Caco-2 (cell line): ENCODE measurements around the gene PGLYRP3. TPM values are rescaled to one million over a fixed set of nuclear protein-coding genes. Genes with fewer than 3 reads are reported as not detected.

Experiments
- BruUV-seq: library from RNA; stranded (reverse); fragments of 400-500 nt; replicated peaks from 2 replicates; lab custom pipeline; 2021; lab: Mats Ljungman, UMichigan
- CTCF ChIA-PET: fragments of 300-600 bp; sonication (Branson Sonifier 250); formaldehyde crosslinking; loops from one replicate; lab custom pipeline; 2022; ENCODE audit warnings: antibody characterized with exemption; lab: Charles Lee
- POLR2A ChIA-PET: fragments of 300-600 bp; sonication (Branson Sonifier 250); formaldehyde crosslinking; loops from one replicate; lab custom pipeline; 2022; ENCODE audit warnings: antibody characterized with exemption; lab: Charles Lee
- DNase-seq, 2 experiments: peaks; one replicate each; pipeline versions ENCODE4 v3.0.0 to v3.0.0-alpha.2; 2020 to 2022
- H3K27me3 ChIP-seq: replicated peaks from 2 replicates; pipeline ENCODE4 v1.6.0; 2011; ENCODE audit warnings: low read length; ENCODE audit not compliant: control insufficient read depth, insufficient read depth
- H3K36me3 ChIP-seq: 2 replicates; pipeline ENCODE4 v1.5.1; 2011; ENCODE audit warnings: low read length; ENCODE audit not compliant: control insufficient read depth, insufficient read depth
- H3K4me1 ChIP-seq: fragments of 250-450 bp; sonication (Bioruptor Pico); 2 replicates; pipeline ENCODE4 v1.5.1; 2020; ENCODE audit warnings: mild to moderate bottlenecking
- H3K4me3 ChIP-seq: 2 replicates; pipeline ENCODE4 v1.5.1; 2011; ENCODE audit warnings: low read depth, mild to moderate bottlenecking, control low read depth, low read length
- H3K9me3 ChIP-seq: fragments of 250-450 bp; sonication (Bioruptor Pico); 2 replicates; pipeline ENCODE4 v1.5.1; 2020; ENCODE audit warnings: mild to moderate bottlenecking, moderate library complexity
- H3K27ac Mint-ChIP-seq: one replicate; pipeline ENCODE4 v1.8.0; 2022; ENCODE audit warnings: mixed read lengths; ENCODE audit not compliant: unreplicated experiment
- H3K27me3 Mint-ChIP-seq: one replicate; pipeline ENCODE4 v1.8.0; 2022; ENCODE audit warnings: mixed read lengths; ENCODE audit not compliant: insufficient read depth, unreplicated experiment
- H3K36me3 Mint-ChIP-seq: one replicate; pipeline ENCODE4 v1.8.0; 2022; ENCODE audit warnings: mild to moderate bottlenecking, mixed read lengths; ENCODE audit not compliant: insufficient read depth, unreplicated experiment
- H3K4me1 Mint-ChIP-seq: one replicate; pipeline ENCODE4 v1.8.0; 2022; ENCODE audit warnings: low read depth, mixed read lengths; ENCODE audit not compliant: unreplicated experiment
- H3K4me3 Mint-ChIP-seq: one replicate; pipeline ENCODE4 v1.8.0; 2022; ENCODE audit warnings: mild to moderate bottlenecking, moderate library complexity, mixed read lengths; ENCODE audit not compliant: unreplicated experiment
- H3K9me3 Mint-ChIP-seq: one replicate; pipeline ENCODE4 v1.8.0; 2022; ENCODE audit warnings: mixed read lengths; ENCODE audit not compliant: unreplicated experiment
- CTCF ChIP-seq, 2 experiments: fragments of 200-600 bp in 1 of 2; IDR thresholded peaks; 1 replicate in 1 of 2; 2 replicates in 1 of 2; pipeline versions ENCODE4 v1.5.1 to v1.8.0; 2011 to 2022; ENCODE audit warnings: antibody characterized with exemption in 1 of 2, control low read depth in 1 of 2, inconsistent platforms in 1 of 2, low read depth in 1 of 2, low read length in 1 of 2, mild to moderate bottlenecking in 1 of 2, moderate library complexity in 1 of 2; ENCODE audit not compliant: insufficient read depth in 1 of 2, severe bottlenecking in 1 of 2, unreplicated experiment in 1 of 2
- intact Hi-C: fragments of 100-400 bp; cut with micrococcal nuclease; formaldehyde crosslinking; loops from one replicate; pipeline ENCODE4 v1.10.0; 2022; ENCODE audit not compliant: unreplicated experiment
- total RNA-seq: library from RNA; stranded (reverse); gene quantifications from 2 replicates; pipeline ENCODE4 v1.2.3, GENCODE V29; 2022

The PGLYRP3 gene
- total RNA-seq, 1 experiment from 2014 or later = not detected

- H3K4me1 Mint-ChIP-seq = no peaks in the 10 kb centered on the region
- no peak for TF ChIP-seq CTCF (IDR thresholded peaks at IDR 0.05; ENCODE audit: insufficient read depth in 1 of 2, low read depth in 1 of 2, low read length in 1 of 2, severe bottlenecking in 1 of 2, unreplicated experiment in 1 of 2)
- BruUV-seq = no TSS peak
- Histone ChIP-seq H3K27me3 (peaks cover 4% of the 10 kb centered on the region; the same call in 1 of the 2 replicates), H3K9me3 (no peaks in the 10 kb centered on the region), H3K36me3 (no peaks in the 10 kb centered on the region), H3K4me1 (no peaks in the 10 kb centered on the region), H3K4me3 (no peak overlapping the region)
- POLR2A ChIA-PET = no interaction called here
- peaks cover 19% of the 10 kb centered on the region for H3K27me3 Mint-ChIP-seq
- no peak overlapping the region for H3K4me3 Mint-ChIP-seq
- H3K9me3 Mint-ChIP-seq = no peaks in the 10 kb centered on the region
- intact Hi-C loops = no loop called here
- DNase-seq = no peak
- CTCF ChIA-PET = no interaction called here
- no peak overlapping the region for H3K27ac Mint-ChIP-seq
- no peaks in the 10 kb centered on the region for H3K36me3 Mint-ChIP-seq
These were observed 7.1 kb downstream of the PGLYRP3 start for GRCh38 chr1:153305682-153306081.

GRCh38 chr1:153302308-153302707, 10.4 kb downstream of the PGLYRP3 start:
- Mint-ChIP-seq H3K36me3 (no peaks in the 10 kb centered on the region), H3K27ac (no peak overlapping the region), H3K4me3 (no peak overlapping the region), H3K4me1 (no peaks in the 10 kb centered on the region), H3K9me3 (no peaks in the 10 kb centered on the region), H3K27me3 (peaks cover 27% of the 10 kb centered on the region)
- Histone ChIP-seq H3K27me3 (peaks cover 2% of the 10 kb centered on the region; the same call in 1 of the 2 replicates), H3K4me1 (no peaks in the 10 kb centered on the region), H3K9me3 (no peaks in the 10 kb centered on the region), H3K4me3 (no peak overlapping the region), H3K36me3 (no peaks in the 10 kb centered on the region)
- TF ChIP-seq CTCF (IDR thresholded peaks at IDR 0.05; ENCODE audit: insufficient read depth in 1 of 2, low read depth in 1 of 2, low read length in 1 of 2, severe bottlenecking in 1 of 2, unreplicated experiment in 1 of 2) = no peak
- ChIA-PET CTCF (no interaction called here), POLR2A (no interaction called here)
- no peak for DNase-seq
- no TSS peak for BruUV-seq
- intact Hi-C loops = no loop called here

GRCh38 chr1:153293851-153294250, 18.9 kb downstream of the PGLYRP3 start:
- ChIA-PET POLR2A (no interaction called here), CTCF (no interaction called here)
- no peaks in the 10 kb centered on the region for H3K36me3 ChIP-seq
- no peaks in the 10 kb centered on the region for H3K9me3 ChIP-seq
- Mint-ChIP-seq H3K36me3 (no peaks in the 10 kb centered on the region), H3K4me1 (no peaks in the 10 kb centered on the region), H3K27me3 (peaks cover 13% of the 10 kb centered on the region), H3K9me3 (no peaks in the 10 kb centered on the region), H3K4me3 (no peak overlapping the region), H3K27ac (no peak overlapping the region)
- H3K4me1 ChIP-seq = 0 out of 2 replicates have a peak, but pooled peaks cover 9% of the 10 kb centered on the region
- DNase-seq = no peak
- TF ChIP-seq CTCF (IDR thresholded peaks at IDR 0.05; ENCODE audit: insufficient read depth in 1 of 2, low read depth in 1 of 2, low read length in 1 of 2, severe bottlenecking in 1 of 2, unreplicated experiment in 1 of 2) = no peak
- H3K27me3 ChIP-seq = no peaks in the 10 kb centered on the region
- H3K4me3 ChIP-seq = no peak overlapping the region
- intact Hi-C loops = no loop called here
- no TSS peak for BruUV-seq
